IPS DF 4.7 (cell line): ENCODE measurements around the gene STBD1.
"Not testable (repeated sequence)": the region's sequence is repeated elsewhere in the genome, so short reads cannot be mapped to it uniquely, and the experiment has no call there.

Experiments used
- DNase-seq: peaks from one replicate; pipeline ENCODE4 v3.0.0-alpha.2; 2013; ENCODE audit warnings: low spot score; ENCODE audit errors: extremely low read depth

Gene STBD1

DNA sequence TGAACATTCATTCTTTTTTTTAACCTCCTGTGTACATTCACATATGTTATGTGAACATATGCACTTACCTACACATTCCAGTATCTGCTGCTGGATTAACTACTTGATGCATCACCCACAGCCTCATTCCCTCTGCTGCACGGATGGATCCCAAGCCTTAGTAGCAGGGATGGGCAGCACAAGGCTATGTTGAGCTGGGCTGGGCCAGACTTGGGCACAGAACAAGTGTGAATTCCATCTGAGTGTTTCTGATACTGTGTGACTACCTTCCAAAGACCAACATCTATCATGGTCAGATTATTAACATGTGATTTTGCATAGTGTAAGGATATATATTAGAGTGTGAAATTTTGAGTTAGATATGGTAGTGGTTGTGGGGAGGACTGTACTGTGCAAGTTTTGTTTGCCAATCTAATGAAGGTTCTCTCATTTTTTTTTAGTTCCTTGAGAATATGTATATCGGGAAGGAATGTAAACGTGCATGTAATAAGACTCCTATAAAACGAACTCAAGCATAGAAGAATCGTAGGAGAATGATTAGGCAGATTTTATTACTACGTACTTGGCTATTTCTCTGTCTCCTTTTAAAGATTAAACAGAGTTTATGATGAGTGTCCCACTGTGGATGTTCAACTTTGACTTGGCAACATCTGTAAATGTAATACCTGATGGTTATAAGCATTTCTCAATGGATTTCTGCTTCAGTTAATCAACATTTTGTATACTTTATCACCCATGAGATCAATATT, 23.4 kb upstream of the STBD1 start:
- DNase-seq: no peak

DNA sequence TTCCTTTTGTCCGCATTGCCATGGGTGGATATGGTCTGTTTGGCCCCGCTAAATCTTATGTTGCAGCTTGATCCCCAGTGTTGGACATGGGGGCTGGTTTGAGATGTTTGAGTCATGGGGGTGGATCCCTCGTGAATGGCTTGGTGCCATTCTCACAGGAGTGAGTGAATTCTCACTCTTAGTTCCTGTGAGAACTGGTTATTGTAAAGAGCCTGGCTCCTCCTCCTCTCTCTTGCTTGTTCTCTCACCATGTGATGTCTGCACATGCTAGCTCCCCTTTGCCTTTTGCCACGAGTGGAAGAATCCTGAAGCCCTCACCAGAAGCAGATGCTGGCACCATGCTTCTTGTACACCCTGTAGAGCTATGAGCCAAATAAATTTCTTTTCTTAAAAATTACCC, 22.6 kb upstream of the STBD1 start:
- no peak for DNase-seq

DNA sequence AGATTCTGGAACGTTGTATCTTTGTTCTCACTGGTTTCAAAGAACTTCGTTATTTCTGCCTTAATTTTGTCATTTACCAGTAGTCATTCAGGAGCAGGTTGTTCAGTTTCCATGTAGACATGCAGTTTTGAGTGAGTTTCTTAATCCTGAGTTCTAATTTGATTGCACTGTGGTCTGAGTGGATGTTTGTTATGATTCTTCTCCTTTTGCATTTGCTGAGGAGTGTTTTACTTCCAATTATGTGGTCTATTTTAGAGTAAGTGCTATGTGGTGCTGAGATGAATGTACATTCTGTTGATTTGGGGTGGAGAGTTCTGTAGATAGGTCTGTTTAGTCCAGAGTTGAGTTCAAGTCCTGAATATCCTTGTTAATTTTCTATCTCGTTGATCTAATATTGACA, 18.7 kb upstream of the STBD1 start:
- DNase-seq: not testable (repeated sequence)

DNA sequence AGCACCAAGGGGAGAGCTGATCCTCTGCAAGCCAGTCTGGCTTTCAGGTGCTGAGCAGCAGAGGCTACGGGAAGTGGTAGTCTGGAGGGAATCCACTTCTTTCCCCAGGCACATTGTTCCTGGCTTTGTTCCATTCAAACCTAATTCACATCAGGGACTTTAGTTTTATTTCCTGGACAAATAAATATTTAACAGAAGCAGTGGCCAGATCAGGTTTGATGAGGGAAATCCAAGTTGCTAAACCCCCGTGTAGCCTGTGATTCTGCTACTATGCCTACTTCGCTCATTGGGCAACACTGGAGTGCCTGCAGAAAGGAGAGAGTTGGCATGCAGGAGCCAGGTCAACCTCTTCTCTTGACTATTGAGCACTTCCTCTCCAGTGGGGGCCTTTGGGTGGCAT, 13.8 kb upstream of the STBD1 start:
- DNase-seq: no peak

DNA sequence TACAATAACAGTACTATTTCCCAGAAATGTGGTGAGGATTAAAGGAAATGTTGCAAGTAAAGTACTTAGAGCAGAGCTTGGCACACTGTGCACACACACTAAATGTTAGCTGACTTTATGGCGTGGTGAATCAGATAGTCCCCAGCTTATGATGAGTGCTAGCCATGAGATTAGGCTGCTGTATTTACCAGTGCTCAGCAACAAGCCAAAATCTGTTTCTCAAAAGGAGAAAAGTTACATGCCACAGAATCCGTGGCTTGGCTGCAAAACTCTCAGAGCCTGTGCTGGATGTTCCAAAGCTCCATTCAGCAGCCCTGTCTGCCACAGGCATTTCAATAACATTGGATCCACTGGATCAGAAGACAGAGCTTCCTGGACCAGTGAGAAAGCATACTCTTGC, 12.8 kb upstream of the STBD1 start:
- no peak for DNase-seq

DNA sequence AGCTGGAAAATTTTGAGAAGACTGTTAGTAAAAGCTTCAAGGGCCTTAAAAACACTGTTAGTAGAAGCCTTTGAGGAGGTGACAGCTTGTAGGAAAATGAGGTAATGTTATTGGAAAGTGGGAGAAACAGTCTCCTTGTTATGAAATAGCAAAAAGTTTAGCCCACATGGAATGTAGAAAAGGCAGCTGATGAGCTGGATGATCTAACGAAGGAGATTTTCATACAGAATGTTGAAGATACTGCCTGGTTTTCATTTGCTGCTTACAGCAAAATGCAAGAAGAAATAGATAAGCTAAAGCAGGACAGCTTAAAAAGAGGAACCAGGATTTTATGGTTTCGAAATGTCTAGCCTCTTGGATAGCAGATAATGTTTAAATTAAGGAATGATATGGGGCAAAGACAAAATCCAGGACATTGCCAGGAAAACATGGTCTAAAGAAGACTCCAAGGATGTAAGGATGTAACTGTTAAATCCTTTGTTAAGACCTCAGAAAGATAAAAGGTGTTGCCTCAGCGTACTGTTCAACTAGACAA, 10.2 kb upstream of the STBD1 start:
- no peak for DNase-seq

DNA sequence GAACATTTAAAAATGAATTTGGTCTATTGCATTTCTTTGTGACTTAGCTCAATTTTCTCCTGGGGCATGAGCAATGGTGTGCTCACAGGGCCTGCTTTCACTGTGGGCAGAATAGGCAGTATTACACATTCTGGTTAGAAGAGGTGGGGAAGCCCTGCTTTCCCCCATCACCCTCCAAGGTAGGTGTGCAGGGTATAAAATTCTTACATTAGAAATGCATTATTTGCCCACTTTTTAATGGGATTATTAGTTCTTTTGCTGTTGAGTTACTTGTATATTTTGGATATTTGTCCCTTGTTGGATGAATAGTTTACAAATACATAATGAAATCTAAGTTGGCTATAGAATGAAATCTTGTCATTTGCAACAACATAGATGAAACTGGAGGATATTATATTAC, 8.3 kb upstream of the STBD1 start:
- no peak for DNase-seq

DNA sequence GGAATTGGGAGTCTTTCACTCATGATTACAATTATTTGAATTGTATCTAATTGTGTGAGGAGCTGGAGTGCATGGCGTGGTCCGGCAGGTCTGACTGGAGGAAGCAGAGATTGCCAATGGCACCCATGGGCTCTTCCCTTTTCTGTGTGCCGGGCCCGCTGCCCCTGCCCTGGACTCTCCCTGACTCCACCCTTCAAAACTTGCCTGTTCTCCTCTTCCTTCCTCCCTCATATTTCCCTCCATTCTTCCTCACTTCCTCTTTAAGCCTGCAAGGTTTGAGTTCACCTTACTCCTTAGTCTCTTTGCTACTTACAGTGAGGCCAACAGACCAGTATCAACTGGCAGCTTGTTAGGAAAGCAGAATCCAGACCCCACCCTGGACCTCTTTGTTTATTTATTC, 6.5 kb upstream of the STBD1 start:
- no peak for DNase-seq

DNA sequence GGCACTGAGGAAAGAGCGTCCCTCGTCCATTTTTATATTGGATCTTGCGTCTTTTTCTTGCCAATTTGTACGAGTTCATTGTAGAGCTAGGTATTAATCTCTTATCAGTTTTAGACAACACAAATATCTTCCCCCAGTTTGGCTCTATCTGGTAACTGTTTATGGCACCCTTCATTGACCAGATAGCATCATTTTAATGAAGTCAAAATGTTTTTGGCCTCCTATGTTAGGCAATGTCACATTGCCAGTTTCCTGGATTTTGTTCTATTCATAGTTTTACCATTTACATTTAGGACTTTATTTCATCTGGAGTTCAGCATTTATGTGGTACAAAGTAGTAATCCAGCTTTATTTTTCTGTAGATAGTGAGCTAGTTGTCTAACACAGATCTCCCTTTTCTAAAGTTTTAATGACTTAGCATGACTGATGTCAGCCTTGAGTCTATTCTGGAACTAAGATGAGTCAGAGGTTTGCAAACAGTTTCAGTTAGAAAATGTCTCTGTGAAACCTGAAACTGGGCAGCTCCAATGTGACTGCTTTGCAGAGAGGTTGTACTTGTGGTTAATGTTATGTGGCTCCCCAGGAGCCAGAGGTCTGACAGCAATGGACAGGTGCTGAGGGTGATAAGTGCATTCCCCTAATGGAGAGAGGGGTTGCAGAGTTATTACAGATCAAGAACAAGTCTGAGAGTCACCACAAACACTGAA, 5.3 kb upstream of the STBD1 start:
- no peak for DNase-seq

DNA sequence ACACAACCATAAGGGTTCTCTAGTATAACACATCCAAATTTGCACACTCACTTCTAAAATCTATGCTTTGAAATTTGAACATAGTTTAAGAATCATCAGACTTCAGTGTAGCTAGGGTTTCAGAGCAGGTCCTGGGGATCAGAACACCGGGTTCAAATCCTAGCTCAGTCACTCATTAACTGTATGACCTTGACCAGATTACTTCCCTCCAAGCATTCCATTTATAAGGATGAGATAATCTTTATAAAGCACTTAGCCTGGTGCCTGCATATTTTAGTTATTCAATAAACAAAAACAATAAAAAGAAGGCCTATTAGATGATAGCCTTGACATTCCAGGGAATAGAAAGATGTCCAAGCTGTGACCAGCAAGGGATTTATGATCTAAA, 4.8 kb upstream of the STBD1 start:
- DNase-seq: no peak

DNA sequence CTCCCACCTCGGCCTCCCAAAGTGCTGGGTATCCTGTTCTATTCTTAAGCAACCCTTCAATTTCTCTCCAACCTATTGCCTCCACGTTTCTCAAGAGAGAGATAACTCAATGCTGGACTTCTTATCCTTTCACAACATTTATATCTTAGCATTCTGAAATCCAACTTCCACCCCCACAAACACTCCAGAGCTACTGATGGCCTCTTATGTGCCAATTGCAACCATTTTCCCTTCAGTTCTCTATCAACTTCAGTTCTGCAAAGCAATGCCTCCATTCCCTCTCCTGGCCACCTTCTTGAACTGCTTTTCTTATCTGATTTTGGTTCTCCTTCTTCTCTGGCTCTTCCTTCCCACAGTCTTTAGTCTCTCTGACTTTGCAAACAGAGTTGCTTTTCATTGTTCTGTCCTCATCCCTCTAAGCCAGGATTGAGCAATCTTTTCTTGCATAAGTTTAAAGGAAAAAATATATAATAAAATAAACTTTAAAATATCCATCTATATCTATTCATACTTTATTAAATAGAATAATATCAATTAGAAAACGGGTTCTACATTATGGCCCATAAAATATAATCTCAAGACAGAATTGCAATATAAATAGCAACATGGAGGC, 3.6 kb upstream of the STBD1 start:
- DNase-seq: no peak

DNA sequence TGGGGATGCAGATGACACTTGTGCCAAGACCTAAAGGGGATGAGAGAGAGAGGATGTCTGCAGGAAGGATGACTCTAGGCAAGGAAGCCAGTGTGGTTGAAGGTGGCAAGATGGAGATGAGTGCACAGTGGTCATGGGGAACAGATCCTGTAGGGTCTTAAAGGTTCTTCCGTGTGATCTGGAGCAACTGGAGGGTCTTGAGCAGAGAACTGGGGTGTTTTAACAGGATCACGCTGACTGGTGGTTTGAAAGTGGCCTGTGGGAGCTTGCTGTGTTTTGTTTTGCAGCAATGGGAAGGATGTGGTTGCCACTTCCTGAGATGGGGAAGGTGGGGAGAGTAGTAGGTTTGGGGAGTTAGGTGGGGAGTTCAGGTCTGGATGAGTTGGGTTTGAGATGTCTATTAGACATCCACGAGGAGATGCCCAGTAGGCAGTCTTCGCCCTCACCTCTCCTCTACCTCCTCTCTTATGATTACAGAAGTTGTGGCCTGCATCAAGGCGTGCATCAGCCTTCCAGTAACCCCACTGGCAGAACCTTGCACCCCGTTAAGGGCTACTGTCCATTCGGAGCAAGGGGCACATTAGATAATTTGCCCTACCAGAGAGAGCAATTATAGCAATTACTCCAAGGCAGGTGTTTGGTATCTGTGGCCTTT, 1.4 kb upstream of the STBD1 start:
- no peak for DNase-seq

DNA sequence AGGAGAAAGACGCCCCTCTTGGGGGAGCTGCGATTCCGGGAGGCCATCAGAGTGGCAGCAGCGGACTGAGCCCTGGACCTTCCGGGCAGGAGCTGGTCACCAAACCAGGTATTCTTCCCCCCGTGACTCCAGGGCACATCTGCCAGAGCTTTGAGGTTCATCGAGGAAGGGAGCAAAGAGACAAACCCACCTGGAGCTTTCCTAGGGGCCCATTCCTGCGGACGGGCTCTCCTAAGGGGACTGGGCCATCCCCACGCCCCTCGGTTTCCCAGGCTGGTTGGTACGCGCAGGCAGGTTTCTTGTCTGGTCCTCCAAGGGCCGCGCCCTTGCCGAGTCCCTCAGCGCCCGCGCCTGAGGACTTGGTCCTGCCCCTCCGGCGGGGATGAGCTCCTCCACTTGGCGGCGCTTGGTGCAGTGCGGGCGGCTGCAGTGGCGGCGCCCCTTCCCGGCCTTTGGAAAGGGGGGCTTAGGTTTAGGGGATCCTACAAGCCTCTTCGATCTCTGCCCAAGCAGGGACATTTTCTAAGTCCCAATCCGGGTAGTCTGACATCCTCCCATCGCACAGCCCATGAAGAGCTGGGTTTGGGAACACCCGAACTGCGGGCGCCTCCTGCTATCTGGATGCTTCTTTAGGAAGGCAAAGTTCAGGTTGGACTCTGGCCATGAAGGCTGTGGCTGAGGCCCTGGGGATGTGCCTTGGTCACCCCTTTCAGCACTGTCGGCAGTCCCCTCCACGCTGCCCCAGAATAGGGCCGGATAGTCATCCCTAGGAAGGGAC, 538 bp downstream of the STBD1 start:
- no peak for DNase-seq

DNA sequence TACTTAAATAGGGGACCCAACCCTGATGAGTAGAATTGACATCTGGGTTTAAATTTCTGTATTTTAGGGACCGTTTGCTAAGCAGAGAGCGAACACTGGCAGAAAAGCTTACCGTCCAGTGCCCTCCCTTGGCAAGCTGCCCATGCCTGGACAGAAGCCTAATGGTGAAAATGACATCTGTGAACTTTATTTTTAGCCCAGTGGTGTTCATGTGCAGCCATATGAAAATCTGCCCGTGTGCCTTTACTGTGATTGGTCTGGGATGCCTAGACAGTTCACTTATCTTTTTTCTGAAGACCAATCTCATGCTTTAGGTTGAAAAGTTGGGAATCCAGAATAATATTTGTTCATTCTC, 1.1 kb downstream of the STBD1 start:
- no peak for DNase-seq

DNA sequence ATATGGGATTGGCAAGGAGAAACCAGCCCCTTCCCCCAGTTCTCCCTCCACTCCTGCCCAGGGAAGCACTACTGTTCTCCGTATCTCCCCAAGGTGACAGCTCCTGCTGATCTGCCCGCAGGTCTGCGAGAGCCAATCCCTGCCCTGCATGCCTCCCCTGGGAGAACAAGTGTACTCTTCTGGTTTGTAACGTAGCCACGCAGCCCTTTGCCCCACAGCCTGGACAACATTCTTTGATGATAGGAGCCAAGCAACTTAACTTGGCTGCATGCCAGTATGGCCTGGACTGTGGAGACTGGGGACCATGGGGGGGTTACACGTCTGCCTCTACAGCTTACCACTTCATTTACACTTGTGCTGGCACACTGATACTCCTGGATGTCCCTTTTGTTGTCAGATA, 2.0 kb downstream of the STBD1 start:
- DNase-seq: no peak

DNA sequence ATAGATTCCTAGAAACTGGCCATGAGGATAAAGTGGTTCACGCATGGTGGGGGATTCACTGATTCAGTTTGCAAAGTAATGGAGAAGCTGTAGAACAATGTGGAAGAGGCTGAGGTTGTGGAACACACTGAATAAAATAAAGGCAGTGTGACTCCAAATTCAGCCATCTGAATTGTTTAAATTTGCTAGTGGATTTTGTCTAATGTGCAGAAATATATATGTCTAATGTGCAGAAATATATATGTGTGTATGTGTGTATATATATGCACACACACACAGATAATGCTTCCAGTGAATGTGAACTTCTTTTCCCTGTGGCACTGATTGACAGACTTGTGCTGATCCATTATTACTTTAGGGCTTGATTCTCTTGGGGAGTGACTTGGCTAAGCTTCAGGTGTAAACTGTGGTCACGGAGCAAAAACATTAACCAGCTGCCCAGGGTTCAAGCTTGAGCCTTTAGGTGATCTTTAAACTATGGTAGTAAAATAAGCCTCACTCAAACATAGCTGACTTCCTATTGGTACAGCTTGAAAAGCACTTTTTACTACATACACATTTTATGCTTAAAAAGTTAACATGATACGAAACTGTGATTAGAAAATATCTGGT, 3.5 kb downstream of the STBD1 start:
- no peak for DNase-seq

DNA sequence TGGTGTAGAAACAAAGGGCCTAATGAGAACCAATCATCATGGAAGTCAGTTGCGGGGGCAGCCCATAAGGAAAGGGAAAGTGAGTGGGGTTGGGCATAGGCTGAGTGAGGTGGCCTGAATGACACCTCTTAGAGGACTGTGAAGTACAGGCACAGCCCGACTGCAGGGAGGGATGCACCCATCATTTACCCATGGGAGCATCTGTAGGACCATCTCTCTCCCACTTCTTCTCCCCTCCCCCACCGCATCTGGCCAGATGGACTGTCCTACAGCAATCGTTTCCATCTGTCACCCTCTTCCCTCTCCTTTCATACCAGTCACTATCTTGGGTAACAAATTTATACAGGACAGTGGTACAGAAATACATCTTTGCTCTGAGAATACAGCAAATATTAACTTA, 4.2 kb downstream of the STBD1 start:
- no peak for DNase-seq

DNA sequence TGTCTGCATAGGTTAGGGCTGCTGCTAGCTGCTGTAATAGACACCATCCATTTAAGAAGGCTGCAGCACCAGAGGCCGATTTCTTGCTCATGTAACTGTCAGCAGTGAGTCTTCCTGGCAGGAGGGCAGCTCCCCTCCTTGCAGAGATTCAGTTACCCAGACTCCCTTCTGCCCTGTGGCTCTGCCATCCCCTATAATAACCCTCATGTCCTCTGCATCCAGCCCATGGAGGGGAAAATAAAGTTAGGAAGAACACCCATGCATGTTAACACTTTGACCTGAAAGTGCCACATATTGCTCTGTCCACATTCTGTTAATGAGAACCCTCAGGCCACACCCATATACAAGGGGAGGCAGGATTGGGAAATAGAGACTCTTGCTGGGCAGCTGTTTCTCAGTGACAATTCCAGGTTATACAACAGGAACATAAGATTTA, 5.4 kb downstream of the STBD1 start:
- no peak for DNase-seq

DNA sequence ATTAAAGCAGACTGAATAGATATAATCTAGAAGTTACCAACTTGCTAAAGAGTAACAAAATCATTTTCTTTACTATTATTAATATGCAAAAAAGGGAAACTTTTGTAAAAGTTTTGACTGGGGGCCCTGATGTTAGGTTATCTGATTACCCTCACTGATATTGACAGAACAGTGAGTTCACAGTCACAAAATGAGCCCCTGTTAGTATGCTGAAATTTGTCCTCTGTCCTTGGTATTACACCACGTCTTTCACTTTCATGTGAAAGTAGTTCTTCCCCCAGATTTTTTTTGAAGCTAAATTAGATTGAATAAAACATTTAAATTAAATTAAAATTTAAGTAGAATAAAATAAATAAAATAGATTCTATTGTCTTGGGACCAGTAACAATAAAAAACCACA, 5.9 kb downstream of the STBD1 start:
- no peak for DNase-seq

DNA sequence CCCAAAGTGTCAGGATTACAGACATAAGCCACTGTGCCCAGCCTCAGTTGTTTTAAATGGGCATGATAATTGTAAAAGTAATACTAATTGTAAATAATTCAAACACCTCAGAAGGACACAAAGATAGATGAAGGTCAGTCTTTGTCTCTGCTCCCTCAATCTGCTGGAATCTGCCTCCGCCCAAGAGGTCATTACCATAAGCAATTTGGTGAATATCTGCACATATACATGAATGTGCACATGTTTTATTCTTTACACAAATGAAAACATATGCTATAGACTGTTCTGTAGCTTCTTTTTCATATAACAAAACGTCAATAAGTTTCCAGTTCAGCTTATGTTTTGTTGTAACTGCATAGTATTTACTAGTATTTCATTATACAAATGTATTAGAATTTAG, 7.0 kb downstream of the STBD1 start:
- DNase-seq: no peak
